Sciatic nerve (tissue), 2 donors: ENCODE results near the gene CFAP299. TPM values are rescaled to one million over a fixed set of nuclear protein-coding genes. Genes with fewer than 3 reads are reported as not detected.

Experiments
- ATAC-seq: fragments of 200-7000 bp; cut with Tn5 transposase; one replicate; pipeline ENCODE4 v1.9.1; 2020; ENCODE audit warnings: mild to moderate bottlenecking, moderate library complexity
- DNase-seq: peaks from one replicate; pipeline ENCODE4 v3.0.0-alpha.2; 2020; ENCODE audit warnings: low spot score
- intact Hi-C: fragments of 100-400 bp; cut with DNase I; formaldehyde crosslinking; loops from one replicate; pipeline ENCODE4 v1.14.2; 2022
- total RNA-seq: library from RNA; stranded (reverse); fragmentation: NEBNext Ultra II Directional; extraction: Animal tissue kit (Norgen Biotek cat#: 25700); gene quantifications from one replicate; pipeline ENCODE4 v1.2.1, GENCODE V29; 2021
- donor health status: DM: no; HTN: no; CAD: no.
- donor health status: DM: no; HTN: no; CAD: no.

CFAP299 gene
- total RNA-seq, 1 donor from 2014 or later, result 0.22 TPM

DNA sequence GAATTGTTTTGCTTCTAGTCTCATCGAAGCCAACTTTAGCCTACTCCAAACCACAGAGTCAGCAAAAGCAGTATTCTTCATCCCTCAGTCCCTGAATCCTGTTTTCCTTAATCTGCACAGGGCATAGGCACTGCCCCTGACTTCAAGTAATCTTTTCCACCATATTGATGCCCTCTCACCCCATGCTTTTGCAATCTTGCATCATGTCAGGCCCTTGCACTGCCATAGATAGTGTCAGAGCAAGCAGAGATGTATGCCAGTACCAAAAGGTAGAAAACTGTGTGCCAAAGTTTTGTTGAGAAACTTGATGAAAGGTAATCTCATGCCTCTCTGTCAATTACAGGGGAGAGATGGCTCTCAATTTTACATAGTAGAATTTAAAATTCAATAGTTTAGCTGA is 131.1 kb downstream of the CFAP299 start:
- intact Hi-C loops, result no loop called here
- DNase-seq, result no peak
- no peak for ATAC-seq

DNA sequence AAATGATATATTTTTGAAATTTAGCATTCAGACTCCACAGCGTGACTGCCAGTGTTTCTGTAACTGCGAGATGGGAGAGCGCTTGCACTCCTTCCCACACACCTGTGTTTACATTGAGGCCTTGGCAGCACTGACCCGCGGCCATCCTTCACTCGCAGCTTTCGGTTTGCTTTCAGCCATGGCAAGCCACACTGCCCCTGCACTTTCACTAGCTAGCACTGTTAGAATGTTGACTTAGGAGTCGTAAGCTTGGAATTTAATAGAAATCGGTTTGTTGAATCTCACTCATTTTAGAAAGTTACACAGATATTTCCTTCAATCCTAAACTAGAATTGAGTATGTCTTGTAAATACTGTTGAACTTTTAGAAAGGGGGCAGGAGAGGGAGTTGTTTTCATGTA is 136.2 kb downstream of the CFAP299 start:
- no peak for ATAC-seq
- intact Hi-C loops, result no loop called here
- DNase-seq, result no peak

DNA sequence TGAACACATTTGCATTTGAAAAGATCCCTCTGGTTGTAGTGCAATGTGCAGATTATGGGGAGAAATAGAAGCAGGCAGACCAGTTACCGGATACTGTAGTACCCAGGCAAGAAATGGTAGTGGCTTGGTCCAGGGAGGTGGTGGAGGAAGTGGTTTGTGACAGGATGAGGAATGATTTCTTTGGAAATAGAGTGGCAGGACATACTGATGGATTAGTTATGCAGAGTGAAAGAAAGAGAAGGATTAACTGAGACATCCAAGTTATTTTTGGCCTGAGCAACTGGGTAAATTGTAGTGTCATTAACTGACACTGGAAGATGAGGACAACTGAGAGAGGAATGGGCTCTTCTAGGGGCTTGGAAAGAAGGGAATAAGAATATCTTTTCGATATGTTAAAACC is 139.7 kb downstream of the CFAP299 start:
- intact Hi-C loops, result no loop called here
- ATAC-seq, result no peak
- DNase-seq, result no peak

DNA sequence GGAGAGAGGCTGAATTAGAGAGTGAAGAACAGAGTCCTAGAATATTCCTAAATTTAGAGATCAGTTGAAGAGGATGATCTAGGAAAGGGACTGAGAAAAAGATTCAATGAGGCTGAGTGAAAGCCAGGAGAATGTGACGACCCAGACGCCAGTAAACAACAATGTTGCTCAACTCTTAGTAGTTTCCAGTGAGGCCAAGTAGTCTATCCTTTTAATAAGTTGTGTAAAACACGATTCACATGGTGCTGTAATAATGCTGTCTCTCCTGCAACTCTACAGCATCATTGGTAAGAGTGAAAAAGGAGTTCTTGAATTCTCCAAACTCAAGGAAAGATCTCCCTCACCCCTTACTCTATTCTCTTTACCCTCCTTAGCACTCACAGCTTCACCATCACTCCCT is 140.3 kb downstream of the CFAP299 start:
- DNase-seq (no peak), ATAC-seq (peak; percentile 86)
- intact Hi-C loops, result no loop called here

DNA sequence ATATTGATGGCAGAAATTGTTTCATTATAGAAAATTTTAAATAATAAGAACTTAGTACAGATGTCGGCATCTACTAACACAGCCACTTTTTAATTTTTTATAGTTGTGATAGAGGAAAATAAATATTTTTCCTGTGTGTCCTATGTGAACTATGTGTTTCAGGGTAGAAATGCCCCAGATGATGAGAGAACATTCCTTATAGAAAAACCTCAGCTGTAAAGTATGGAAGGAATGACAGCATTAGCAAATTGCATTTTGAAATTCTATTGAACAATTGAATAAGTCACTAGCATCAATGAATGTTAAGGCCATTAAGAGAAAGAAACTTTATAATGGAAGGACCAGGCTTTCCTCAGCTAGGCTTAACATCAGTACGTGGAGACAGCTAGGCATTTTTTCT is 149.2 kb downstream of the CFAP299 start:
- no peak for DNase-seq
- intact Hi-C loops, result no loop called here
- ATAC-seq, result no peak

DNA sequence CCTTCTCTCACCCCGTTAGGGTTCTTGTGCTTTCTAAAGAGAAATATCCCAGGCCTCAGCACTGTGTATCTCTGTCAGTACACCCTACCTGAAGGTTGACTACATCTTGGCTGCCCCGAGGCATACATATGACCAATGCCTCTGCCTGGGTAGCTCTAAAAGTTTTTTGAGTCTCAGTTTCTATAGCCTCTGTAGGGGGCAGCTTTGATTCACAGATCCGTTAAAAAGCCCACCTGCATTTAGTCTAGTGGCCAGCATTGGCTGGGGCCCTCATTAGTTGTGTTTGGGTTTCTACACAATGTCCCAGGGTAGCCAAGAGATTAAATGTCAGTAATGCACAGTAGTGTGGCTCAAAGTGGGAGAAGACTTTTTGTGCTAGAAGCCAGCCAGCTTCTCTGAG is 151.1 kb downstream of the CFAP299 start:
- no peak for DNase-seq
- intact Hi-C loops, result no loop called here
- ATAC-seq, result no peak

DNA sequence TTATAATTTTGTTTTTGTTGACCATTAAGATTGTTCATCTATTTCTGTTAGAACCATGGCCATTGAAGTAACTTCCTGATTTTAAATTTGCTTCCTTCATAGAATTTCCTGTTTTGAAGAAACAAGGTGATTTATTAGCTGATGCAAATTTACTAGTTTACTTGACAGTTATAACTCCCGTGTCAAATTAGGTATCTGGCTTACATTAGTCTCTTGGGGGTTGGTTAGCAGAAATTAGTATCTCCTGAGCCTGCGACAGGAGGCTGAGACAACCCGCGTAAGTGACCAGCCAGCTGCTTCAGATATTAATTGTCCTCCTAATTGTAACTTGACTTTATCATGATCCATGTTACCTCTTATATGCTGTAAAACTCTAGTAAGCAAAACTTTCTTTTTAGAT is 154.3 kb downstream of the CFAP299 start:
- no peak for DNase-seq

DNA sequence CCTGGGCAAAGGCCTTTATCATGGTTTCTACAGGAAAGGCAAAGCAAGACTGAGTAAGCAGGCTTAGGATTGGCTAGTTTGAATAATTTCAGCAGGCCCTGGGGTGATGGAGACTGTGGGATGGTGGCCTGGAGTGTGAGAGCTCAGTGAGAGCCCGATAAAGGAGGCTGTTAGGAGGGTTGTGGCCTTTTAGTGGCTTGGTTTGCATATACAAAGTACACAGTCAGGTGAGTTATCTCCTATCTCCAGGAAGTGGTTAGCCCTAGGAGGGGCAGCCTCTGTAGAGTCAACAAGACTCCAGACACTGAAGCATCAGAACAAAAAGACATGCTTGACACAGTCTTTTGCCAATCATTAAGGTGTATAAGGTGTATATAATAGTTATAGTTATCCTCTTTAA is 157.2 kb downstream of the CFAP299 start:
- DNase-seq, result no peak
- peak; percentile 30 for ATAC-seq
- intact Hi-C loops, result no loop called here

More for the DNA sequence above, 154.3 kb downstream of the CFAP299 start:
- intact Hi-C loops, result no loop called here
- ATAC-seq, result no peak

DNA sequence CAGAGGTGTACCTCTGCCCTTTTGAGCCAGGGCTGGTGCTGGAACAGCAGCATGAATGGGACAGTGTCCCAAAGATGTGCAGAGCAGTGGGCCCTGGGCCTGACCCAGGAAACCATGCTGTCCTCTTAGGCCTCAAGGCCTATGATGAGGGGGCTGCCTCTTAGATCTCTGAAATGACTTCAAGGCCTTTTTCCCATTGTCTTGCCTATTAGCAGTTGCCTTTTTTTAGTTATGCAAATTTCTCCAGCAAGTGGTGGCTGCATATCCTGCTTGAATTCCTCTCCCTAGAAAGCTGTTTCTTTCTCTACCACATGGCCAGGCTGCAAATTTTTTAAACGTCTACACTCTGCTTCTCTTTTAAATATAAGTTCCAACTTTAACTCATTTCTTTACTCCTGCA is 160.3 kb downstream of the CFAP299 start:
- ATAC-seq (no peak), DNase-seq (no peak)
- intact Hi-C loops, result no loop called here

DNA sequence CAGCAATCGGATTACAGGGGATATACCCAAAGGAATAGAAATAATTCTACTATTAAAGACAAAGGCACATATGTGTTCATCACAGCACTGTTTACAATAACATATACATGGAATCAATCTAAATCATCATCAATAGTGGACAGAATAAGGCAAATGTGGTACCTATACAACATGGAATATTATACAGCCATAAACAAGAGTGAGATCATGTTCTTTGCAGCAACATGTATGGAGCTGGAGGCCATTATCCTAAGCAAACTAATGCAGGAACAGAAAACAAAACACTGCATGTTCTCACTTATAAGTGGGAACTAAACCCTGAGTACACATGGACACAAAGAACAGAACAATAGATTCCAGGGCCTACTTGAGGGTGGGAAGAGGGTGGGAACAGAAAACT is 163.2 kb downstream of the CFAP299 start:
- intact Hi-C loops, result no loop called here
- no peak for ATAC-seq
- no peak for DNase-seq

DNA sequence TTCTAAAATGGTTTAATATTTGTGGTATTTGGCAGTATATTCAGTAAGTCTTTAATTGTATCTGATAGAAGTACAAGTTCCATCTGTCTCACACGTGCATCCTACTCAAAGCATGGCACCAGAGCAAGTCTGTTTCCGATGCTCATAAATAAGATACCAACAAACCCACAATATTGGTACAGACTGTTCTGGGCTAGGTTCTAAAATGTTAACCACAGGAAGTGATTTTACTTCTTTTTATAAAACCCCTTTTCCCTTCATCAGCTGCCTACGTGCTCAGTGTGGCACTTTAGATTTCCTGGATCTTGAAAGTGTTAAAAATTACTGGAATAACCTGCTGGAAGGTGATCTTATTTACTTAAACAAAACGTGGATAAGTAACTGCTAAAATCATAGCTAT is 165.1 kb downstream of the CFAP299 start:
- ATAC-seq (no peak), DNase-seq (no peak)
- intact Hi-C loops, result no loop called here

DNA sequence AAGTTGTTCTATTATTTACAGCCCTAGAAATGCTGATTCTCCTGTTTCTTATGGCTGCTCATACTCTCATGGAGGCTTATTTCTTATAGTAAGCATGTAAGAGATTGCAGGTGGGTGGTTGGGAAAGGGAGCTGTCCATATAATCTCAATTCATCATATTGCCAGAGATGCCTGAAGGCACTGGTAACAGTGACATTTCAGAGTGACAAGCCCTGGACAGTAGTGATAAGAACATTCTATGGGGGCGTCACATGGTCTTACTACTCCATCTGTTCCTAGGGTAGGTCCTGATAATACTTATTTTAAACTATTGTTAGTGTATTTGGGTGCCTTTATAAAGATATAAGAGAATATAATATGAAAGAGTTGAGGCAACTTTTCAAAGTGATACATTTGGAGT is 171.5 kb downstream of the CFAP299 start:
- DNase-seq, result no peak
- ATAC-seq, result no peak
- intact Hi-C loops, result no loop called here

DNA sequence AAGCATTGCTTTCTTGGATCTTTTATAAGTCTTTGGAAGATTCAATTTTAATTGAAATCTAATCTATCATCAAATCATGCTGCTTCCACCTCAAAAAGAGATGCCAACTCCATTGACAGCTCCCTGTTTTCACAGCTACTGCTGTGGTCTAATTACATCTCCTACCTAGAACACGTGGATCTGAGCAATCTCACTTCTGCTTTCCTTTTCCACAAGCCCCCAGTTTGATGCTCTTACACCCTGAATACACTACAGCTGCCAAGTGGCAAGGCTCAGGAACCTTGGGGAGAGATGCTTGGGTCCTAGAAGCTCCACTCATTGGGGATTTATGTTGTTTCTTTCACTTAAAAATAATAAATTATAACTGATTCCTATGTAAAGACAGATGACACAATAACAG is 172.0 kb downstream of the CFAP299 start:
- DNase-seq (no peak), ATAC-seq (no peak)
- intact Hi-C loops, result no loop called here

DNA sequence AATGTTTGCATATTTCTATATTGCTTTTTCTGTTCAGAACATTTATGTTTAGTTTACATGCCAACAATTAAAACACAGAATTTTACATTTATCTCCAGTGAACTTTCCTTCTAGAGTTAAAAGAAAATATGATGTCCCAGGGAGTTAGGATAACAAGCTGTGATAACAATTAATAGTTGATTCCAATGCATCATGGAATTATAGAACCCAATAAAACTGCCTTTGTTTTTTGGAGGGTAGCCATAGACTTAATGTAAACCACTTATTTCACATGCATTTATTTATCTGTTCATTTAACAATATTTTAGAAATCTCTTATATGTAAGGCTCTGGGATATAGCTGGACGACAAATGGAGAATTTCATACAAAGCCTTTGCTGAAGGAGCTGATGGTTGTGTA is 180.0 kb downstream of the CFAP299 start:
- ATAC-seq (no peak), DNase-seq (no peak)

DNA sequence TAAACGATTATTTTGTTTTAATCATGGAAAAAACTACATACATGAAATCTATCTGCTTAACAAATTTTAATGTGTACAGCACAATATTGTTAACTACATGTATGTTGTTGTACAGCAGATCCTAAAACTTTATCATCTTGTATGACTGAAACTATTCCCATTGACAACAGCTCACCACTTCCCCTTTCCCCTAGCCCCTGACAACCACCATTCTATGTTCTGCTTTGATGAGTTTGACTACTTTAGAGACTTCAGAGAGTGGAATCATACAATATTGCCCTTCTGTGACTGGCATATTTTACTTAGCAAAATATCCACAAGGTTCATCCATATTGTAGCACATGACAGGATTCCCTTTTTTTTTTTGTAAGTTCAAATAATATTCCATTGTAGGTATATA is 185.9 kb downstream of the CFAP299 start:
- DNase-seq (no peak), ATAC-seq (no peak)
- intact Hi-C loops, result no loop called here

More for the DNA sequence above, 180.0 kb downstream of the CFAP299 start:
- intact Hi-C loops, result no loop called here

DNA sequence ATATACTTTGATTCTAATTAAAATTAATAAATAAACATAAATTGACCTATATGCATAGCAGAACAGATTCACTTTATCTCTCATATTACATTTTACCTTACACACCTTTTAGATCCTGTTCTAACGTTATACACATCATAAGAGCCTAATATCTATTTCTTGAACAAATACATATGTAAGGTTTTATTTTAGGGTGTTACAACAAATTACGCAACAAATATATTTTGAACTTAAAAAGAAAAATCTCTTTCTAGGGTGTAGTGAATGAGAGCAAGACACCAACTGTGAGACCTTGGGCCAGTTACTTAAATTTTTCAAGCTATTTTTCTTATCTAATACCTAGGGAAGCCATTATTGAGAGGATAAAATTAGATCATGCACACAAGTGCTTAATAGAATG is 191.2 kb downstream of the CFAP299 start:
- intact Hi-C loops, result no loop called here
- ATAC-seq (no peak), DNase-seq (no peak)

DNA sequence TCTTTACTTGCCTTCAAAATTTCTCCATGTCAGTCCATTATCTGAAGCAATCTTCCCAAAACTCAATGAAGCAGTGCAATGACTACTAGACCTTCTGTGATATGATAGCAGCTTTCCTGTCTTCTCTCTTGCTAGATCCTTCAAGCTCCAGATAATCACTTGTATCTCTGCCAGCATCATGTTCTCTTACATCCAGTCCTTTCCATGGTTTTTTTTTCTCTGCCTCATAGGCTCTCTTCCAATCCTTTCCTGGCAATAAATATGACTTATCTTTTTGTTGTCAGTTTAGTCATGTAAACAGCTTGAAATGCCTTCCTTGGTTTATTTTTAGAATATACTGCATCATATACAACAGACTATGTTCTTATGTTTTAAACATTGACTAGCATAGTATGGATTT is 193.5 kb downstream of the CFAP299 start:
- DNase-seq (no peak), ATAC-seq (no peak)

DNA sequence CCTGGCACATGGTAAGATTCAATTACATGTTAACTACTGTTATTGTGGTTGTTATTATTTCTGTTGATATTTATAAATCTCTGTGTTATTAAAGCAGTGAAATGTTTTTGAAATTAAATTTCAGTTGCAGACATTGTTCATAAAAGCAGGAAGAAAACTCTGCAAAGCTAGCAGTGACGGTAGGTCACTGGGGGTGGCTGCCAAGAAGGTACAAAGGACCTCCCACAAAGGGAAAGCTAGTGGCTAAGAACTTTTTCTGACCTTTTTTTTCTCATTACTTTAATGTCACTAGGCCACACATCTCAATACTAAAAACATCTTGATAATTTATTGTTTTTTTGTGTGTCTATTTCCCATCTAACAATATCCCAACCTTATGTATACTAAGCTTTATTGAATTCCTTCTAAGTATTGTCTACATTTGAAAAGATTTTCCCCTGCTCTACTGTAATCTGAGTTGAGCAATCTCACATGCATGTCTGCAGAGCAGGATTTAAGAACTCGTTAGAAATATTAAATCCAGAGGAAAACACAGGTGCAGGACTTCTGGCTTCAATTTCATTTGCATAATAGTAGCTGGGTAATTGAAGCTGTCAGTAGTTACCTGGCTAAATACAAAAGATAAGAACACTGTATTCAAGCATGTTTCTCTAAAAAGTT is 197.3 kb downstream of the CFAP299 start:
- intact Hi-C loops, result no loop called here
- DNase-seq (no peak), ATAC-seq (no peak)

More for the DNA sequence above, 193.5 kb downstream of the CFAP299 start:
- intact Hi-C loops, result no loop called here

DNA sequence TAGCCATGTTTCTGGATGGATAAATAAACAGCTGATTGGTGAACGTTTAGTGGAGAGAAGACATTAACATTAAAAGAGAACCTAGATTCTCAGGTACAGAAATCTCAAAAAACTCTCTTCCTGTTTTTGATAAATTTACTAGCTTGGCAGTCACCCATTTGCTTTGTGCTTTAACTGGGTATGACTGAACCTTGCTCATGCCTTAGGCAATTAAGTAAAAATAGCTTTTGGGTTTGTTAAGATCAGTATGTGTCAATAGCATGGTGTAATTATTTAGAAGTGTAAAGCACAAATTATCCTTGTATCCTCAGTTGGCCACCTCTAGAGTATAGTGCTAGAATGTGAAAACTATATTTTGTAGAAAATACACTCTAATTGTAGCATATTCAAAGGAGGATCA is 200.0 kb downstream of the CFAP299 start:
- intact Hi-C loops, result no loop called here
- DNase-seq, result no peak
- ATAC-seq, result no peak

DNA sequence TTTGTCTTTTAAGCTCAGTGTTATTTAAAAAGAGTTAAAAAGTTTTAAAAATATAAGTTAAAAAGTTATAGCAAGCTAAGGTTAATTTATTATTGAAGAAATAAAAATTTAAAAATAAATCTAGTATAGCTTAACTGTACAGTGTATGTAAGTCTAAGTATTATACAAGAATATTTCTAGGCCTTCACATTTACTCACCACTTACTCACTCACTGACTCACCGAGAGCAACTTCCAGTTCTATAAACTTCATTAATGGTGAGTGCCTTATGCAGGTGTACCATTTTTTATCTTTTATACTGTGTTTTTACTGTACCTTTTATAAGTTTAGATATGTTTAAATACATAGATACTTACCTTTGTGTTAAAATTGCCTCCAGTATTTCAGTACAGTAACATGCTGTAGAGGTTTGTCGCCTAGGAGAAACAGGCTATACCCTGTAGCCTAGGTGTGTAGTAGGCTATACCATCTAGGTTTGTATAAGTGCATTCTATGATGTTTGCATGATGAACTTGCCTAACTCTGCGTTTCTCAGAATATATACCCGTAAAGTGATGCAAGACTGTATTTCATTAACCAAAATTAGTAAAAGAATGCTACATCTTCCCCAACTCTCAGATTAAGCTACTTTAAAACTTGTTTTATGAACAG is 202.9 kb downstream of the CFAP299 start:
- no peak for ATAC-seq
- no peak for DNase-seq
- intact Hi-C loops, result no loop called here

DNA sequence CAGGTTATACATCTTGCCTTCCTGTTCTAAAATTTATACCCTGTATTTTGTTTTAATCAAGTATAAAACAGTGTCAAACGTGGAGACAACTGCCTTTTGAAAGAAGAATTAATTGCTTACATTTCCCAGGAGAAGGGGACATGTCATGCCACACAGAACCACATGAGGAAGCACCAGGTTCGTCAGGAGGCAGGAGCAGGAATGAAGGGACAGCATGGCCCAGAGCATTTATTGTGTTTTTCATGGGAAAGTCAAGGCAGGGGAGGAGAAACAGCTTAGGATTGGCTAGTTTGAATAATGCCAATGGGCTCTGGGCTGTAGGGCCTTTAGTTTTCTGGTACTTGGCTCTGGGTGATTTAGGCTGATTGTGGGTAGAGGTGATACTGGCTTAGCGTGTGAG is 203.7 kb downstream of the CFAP299 start:
- DNase-seq (no peak), ATAC-seq (no peak)
- intact Hi-C loops, result no loop called here
